ENCODE results near the gene COG7. TPM values are rescaled to one million over a fixed set of nuclear protein-coding genes. Genes with fewer than 3 reads are reported as not detected.
"Not testable (repeated sequence)": the region's sequence is repeated elsewhere in the genome, so short reads cannot be mapped to it uniquely, and the experiment has no call there.

COG7 gene
- polyA plus RNA-seq, 3 donors = 21.7 to 25.2 (median 22.8) TPM

GRCh38 chr16:23389201-23389600 lies 63.8 kb downstream of the COG7 start:
- no peak for DNase-seq (ENCODE audit: low read depth in 3 of 3, low spot score in 2 of 3)

DNA sequence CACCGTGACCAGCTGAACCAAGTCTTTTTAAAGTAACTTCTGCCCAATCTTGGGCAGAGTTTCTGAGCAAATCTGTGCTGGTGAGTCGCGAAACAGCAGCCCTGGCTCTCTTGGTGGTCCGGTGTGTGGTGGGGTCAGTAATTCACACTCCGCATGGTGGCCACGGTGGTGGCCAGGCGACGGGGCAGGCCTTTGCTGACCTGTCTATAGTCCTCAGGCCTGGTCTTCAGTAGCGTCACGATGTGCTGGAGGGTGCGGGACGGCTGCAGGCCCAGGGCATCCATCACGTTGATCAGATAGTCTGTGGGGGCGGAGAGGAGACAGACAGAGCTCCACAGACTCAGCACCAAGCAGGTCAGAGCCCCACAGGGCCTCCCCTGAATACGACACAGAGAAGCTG lies 64.2 kb downstream of the COG7 start:
- DNase-seq (ENCODE audit: low read depth in 3 of 3, low spot score in 2 of 3) = no peak

GRCh38 chr16:23387666-23388065 lies 65.3 kb downstream of the COG7 start:
- no peak for DNase-seq (ENCODE audit: low read depth in 3 of 3, low spot score in 2 of 3)

GRCh38 chr16:23385441-23385840 lies 67.5 kb downstream of the COG7 start:
- no peak for DNase-seq (ENCODE audit: low read depth in 3 of 3, low spot score in 2 of 3)

GRCh38 chr16:23384878-23385277 lies 68.1 kb downstream of the COG7 start:
- no peak for DNase-seq (ENCODE audit: low read depth in 3 of 3, low spot score in 2 of 3)

- DNase-seq (ENCODE audit: low read depth in 3 of 3, low spot score in 2 of 3) = no peak
Observed at GRCh38 chr16:23383881-23384280, 69.1 kb downstream of the COG7 start.

- DNase-seq (ENCODE audit: low read depth in 3 of 3, low spot score in 2 of 3) = no peak
Observed at GRCh38 chr16:23382279-23382678, 70.7 kb downstream of the COG7 start.

- DNase-seq (ENCODE audit: low read depth in 3 of 3, low spot score in 2 of 3) = not testable (repeated sequence)
Observed at GRCh38 chr16:23381702-23382101, 71.3 kb downstream of the COG7 start.

DNA sequence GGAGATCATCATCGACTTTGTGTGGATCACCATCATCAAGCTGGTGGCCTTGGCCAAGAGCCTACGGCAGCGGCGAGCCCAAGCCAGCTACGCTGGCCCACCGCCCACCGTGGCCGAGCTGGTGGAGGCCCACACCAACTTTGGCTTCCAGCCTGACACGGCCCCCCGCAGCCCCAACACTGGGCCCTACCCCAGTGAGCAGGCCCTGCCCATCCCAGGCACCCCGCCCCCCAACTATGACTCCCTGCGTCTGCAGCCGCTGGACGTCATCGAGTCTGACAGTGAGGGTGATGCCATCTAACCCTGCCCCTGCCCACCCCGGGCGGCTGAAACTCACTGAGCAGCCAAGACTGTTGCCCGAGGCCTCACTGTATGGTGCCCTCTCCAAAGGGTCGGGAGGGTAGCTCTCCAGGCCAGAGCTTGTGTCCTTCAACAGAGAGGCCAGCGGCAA lies 72.5 kb downstream of the COG7 start:
- no peak for DNase-seq (ENCODE audit: low read depth in 3 of 3, low spot score in 2 of 3)

DNA sequence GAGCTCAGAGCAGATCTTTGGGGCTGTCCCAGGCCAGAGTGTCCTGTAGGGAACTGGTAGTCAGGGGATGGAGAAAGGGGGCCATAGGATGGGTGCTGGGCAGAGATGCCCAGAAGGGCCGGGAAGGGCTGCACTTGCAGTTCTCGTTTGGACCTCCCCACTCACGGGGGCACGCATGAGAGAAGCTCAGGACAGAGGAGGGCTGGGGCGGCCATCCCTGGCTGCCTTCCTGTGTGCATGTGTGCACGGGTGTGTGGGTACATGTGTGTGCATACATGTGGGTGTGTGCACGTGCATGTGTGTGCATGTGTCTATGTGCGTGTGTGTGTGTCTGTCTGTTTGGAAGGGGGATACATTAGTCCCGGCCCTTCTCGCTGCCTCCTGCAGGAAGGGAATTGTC lies 73.3 kb downstream of the COG7 start:
- no peak for DNase-seq (ENCODE audit: low read depth in 3 of 3, low spot score in 2 of 3)

- no peak for DNase-seq (ENCODE audit: low read depth in 3 of 3, low spot score in 2 of 3)
Observed at GRCh38 chr16:23378921-23379320, 74.1 kb downstream of the COG7 start.

DNA sequence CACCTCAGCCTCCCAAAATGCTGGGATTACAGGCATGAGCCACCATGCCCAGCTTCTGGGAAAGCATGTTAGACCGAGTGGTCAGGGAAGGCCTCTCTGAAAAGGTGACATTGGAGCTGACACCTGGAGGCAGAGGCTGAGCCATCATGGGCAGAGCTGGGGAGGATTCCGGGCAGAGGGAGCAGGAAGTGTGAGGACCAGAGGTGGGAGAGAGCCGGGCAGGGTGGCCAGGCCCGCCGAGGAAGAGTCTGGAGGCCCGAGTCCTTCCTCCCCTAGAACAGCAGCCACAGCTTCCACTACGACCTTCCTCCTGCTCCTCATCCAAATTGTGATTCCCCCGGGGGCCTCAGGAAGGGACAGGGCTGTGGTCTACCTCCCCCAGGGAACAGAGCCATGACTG lies 74.7 kb downstream of the COG7 start:
- no peak for DNase-seq (ENCODE audit: low read depth in 3 of 3, low spot score in 2 of 3)

GRCh38 chr16:23377071-23377931 lies 75.7 kb downstream of the COG7 start:
- DNase-seq (ENCODE audit: low read depth in 3 of 3, low spot score in 2 of 3) = no peak

DNA sequence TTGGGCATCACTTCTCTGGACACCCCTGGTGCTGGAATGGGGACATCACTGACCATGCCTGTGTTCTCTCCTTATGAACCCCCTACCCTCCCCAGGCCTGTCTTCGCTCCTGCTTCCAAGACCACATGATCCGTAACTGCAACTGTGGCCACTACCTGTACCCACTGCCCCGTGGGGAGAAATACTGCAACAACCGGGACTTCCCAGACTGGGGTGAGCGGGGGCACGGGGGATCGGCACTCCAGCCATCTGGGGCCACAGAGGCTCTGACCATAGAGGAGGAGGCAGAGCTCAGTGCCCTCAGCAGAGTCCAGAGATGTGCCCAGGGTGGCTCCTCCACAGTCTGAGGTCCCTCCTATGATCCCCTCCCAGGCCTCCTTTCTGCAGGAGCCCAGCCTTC lies 77.3 kb downstream of the COG7 start:
- no peak for DNase-seq (ENCODE audit: low read depth in 3 of 3, low spot score in 2 of 3)

- DNase-seq (ENCODE audit: low read depth in 3 of 3, low spot score in 2 of 3) = no peak
Observed at GRCh38 chr16:23374721-23375510, 78.1 kb downstream of the COG7 start.

- DNase-seq (ENCODE audit: low read depth in 3 of 3, low spot score in 2 of 3) = no peak
Observed at GRCh38 chr16:23373436-23374219, 79.4 kb downstream of the COG7 start.

- DNase-seq (ENCODE audit: low read depth in 3 of 3, low spot score in 2 of 3) = no peak
Observed at GRCh38 chr16:23371368-23371767, 81.6 kb downstream of the COG7 start.

DNA sequence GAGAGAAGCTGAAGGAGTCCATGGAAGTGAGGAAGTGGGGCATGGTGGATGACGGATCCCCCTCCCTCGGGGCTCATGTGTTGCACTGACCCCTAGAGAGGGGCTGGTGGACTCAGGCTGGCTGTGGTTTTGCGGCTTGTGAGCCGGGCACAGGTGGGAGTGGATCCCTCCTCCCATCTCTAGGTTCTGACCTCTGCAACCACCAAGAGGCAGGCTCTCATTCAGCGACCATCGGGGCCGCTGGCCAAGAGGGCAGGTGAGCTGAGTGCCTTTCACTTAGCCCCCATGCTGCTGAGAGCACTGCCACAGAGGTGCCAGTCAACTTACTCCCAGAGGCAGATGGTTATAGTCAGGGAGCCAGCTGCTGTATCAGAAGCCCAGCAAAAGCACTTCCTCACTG lies 83.6 kb downstream of the COG7 start:
- no peak for DNase-seq (ENCODE audit: low read depth in 3 of 3, low spot score in 2 of 3)

DNA sequence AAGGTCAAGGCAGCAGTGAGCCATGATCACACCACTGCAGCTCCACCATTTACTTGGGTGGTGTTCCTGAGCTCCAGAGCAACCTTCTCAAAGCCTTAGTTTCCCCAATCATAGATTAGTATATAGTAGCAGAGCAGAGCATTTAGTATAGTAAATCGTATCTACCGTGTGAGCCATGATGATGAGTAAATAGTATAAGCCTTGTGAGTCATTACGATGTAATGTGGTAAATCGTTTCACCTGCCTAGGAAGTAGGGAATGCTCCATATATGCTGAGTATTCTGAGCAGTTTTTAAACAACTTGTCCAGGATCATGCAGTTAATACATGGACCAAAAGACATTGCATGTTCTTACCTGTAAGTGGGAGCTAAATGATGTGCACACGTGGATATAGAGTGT lies 84.5 kb downstream of the COG7 start:
- DNase-seq (ENCODE audit: low read depth in 3 of 3, low spot score in 2 of 3) = no peak

- no peak for DNase-seq (ENCODE audit: low read depth in 3 of 3, low spot score in 2 of 3)
Observed at GRCh38 chr16:23367988-23368387, 85.0 kb downstream of the COG7 start.

DNA sequence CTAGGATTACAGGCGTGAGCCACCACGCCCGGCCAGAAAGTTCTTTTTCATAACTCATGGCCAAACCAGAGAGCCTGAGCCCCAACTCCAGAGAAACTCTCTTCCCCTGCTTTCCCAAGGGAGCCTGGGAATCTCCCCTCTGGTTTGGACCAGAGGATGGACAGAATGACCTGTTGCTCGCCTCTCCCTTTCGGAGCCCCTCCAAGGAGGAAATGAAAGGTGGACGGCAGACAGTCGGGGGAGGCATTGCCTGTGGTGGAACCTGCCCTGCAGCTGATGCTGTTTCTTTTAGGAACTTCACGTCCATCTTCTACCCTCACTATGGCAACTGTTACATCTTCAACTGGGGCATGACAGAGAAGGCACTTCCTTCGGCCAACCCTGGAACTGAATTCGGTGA lies 85.4 kb downstream of the COG7 start:
- DNase-seq (ENCODE audit: low read depth in 3 of 3, low spot score in 2 of 3) = no peak
